ENCODE measurements around the gene ZBTB17.

- no peak for TF ChIP-seq CTCF (IDR thresholded peaks at IDR 0.05)
- TF ChIP-seq POLR2A (IDR thresholded peaks at IDR 0.05), result no peak
- no peak for TF ChIP-seq POLR2AphosphoS5 (IDR thresholded peaks at IDR 0.05)
Measured at GRCh38 chr1:15937706-15938168, 38.2 kb downstream of the ZBTB17 start.
